ENCODE measurements around the gene CRTAP.
"Not testable (repeated sequence)": the region's sequence is repeated elsewhere in the genome, so short reads cannot be mapped to it uniquely, and the experiment has no call there.

CRTAP gene

DNA sequence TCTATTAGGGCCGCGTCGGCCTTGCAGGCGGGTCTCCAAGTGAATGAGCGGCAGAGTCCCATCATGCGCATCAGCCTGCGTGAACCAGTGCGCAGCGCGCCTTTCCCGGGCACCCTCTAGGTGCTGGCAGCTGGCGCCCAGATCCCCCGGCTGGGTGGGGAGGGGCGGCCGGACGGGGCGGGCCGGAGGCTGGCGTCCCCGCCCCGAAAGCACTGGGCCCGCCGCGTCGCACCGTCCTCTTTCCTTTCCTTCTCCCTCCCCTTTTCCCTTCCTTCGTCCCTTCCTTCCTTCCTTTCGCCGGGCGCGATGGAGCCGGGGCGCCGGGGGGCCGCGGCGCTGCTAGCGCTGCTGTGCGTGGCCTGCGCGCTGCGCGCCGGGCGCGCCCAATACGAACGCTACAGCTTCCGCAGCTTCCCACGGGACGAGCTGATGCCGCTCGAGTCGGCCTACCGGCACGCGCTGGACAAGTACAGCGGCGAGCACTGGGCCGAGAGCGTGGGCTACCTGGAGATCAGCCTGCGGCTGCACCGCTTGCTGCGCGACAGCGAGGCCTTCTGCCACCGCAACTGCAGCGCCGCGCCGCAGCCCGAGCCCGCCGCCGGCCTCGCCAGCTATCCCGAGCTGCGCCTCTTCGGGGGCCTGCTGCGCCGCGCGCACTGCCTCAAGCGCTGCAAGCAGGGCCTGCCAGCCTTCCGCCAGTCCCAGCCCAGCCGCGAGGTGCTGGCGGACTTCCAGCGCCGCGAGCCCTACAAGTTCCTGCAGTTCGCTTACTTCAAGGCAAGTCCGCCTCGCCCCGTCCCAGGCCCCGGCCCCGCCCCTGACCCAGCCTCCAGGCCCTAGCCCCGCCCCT lies at the start of gene CRTAP:
TSS of gene CRTAP (plus strand) at position 243 of the 850 bp plus-strand sequence. CDS start at position 307, 64 bp downstream.
- peak; percentile 47 to 79 (median 60) for DNase-seq

DNA sequence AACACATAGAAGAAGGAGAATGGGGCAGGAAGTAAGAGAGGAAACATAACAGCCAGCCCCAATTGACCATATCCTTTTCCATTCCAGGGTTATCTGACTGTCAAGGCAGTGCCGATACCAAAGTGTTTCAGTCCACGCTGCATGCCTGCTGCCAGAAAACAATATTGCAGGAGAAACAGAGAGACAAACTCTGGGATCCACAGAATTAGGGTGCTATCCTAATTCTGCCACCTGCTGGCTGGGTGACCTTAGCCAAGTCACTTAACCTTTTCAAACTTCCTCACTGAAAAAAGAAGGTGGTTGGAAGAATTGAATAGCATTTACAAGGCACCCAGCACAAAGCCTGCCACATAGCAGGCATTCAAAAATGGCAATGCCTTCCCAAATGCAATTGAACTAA lies 48.9 kb upstream of the CRTAP start:
- no peak for DNase-seq

- no peak for DNase-seq
Observed at GRCh38 chr3:33067484-33067883, 46.3 kb upstream of the CRTAP start.

GRCh38 chr3:33069862-33070261 lies 44.0 kb upstream of the CRTAP start:
- not testable (repeated sequence) for DNase-seq

DNA sequence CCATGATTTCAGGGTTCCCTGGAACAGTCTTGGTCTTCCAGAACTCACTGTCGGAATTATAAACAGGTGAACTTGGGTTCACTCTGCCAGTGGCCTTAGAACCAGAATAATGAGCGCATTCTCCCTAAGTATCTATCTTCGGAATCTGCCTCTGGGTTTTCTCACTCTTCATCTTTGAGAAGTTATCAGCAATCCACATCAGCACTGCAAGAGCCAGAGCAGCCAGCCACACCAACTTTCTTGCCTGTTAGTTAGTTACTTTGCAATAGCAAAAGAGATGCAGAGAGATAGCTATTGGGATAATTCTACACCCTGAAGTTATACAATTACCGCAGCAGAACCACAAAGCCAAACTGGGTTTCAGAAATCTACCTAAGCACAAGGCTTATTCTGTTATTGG lies 42.6 kb upstream of the CRTAP start:
- no peak for DNase-seq

DNA sequence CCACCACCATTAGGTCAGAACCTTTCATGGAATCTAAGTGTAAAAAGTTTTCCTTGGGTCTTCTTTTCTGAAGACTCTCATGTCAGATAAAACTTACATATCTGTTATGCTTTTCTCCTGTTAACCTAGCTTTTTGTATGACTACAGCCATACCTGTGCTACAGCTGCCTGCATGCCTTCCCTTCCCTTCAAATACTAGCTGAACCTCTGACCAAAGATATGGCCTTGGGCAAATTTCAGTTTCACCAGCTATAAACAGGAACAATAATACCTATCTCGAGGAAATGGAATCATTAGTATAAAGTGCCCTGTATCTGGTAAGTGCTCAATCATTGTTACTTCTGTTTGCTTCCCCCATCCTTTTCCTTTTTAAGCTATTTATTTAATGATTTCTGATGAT lies 41.9 kb upstream of the CRTAP start:
- DNase-seq = no peak

GRCh38 chr3:33074217-33075067 lies 39.4 kb upstream of the CRTAP start:
- DNase-seq = peak; percentile 32 to 53 (median 43)

- DNase-seq = no peak
Observed at GRCh38 chr3:33075995-33076394, 37.8 kb upstream of the CRTAP start.

DNA sequence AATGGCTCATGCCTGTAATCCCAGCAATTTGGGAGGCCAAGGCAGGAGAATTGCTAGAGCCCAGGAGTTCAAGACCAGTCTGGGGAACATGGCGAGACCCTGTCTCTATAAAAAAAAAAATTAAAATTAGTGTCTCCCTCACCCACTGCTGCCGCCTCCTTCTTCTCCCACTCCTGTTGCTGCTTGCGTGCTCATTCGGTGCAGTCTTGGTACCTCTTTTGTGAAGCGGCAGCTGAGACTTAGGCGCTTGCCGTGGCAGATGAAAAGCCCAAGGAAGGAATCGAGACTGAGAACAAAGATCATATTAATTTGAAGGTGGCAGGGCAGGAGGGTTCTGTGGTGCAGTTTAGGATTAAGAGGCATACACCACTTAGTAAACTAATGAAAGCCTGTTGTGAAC lies 36.9 kb upstream of the CRTAP start:
- DNase-seq = no peak

DNA sequence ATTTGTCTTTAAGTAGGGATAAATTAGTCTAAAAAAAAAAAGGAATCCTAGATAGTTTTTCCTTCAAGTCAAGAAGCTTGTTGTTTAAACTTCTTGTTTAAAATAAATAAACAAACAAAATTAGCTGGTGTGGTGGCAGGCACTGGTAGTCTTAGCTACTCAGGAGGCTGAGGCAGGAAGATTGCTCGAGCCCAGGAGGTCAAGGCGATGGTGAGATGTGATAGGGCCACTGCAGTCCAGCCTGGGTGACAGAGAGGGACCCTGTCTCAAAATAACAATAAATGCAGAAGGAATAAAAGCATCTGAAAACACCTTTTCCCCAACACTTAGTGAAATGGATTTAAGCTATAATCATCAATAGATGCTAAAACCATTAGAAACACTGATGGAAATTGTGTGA lies 35.8 kb upstream of the CRTAP start:
- DNase-seq = no peak

DNA sequence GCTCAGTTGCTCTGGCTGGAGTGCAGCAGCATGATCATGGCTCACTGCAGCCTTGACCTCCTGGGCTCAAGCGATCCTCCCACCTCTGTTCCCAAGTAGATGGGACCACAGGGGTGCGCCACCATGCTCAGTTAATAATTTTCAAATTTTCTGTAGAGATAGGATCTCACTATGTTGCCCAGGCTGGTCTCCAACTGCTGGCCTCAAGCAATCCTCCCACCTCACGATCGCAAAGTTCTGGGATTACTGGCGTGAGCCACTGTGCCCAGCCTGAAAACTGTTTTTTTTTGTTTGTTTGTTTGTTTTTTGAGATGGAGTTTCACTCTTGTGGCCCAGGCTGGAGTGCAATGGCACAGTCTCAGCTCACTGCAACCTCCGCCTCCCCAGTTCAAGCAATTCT lies 34.0 kb upstream of the CRTAP start:
- not testable (repeated sequence) for DNase-seq

- no peak for DNase-seq
Observed at GRCh38 chr3:33081812-33082211, 32.0 kb upstream of the CRTAP start.

DNA sequence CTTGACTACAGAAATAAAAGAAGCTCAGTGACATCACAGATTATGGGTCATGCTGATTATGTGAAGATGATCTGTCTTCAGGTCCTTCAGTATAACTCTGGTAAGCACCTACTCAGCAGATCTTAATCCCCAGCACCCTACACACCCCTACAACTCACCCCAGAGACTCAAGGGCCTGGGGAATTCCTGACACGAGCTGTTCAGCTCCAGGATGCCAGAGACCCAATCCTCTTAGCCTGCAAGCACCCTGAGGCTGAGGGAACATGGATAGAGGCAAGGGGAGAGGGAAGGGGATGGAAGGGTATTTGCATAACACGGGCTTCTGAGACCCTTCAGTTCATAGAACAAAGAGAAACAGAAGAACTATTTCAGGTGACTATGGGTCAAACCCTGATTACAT lies 29.9 kb upstream of the CRTAP start:
- DNase-seq = no peak

DNA sequence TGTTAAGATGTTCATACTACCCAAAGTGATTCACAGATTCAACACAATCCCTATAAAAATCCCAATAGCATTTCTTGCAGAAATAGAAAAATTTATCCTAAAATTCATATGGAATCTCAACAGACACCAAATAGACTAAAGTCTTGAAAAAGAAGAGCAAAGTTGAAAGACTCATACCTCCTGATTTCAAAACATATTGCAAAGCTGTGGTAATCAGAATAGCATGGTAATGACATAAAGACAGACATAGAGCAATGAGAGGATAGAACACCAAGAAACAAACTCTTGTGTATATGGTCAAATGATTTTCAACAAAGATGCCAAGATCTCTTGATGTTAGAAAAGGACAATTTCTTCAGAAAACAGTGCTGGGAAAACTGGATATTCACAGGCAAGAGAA lies 25.1 kb upstream of the CRTAP start:
- DNase-seq = no peak

DNA sequence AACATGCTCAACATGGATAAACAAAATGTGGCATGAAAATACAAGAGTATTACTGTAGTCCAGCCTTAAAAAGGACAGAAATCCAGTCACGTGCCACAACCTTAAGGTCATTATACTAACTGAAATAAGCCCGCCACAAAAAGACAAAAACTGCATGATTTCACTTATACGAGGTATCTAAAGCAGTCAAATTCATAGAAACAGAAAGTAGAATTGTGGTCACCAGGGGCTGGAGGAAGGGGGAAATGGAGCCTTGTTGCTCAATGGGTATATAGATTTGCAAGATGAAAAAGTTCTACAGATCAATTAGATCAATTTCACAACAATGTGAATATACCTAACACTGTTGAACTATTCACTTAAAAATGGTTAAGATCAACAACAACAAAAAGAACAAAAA lies 24.3 kb upstream of the CRTAP start:
- DNase-seq = no peak

- no peak for DNase-seq
Observed at GRCh38 chr3:33091746-33092145, 22.1 kb upstream of the CRTAP start.

DNA sequence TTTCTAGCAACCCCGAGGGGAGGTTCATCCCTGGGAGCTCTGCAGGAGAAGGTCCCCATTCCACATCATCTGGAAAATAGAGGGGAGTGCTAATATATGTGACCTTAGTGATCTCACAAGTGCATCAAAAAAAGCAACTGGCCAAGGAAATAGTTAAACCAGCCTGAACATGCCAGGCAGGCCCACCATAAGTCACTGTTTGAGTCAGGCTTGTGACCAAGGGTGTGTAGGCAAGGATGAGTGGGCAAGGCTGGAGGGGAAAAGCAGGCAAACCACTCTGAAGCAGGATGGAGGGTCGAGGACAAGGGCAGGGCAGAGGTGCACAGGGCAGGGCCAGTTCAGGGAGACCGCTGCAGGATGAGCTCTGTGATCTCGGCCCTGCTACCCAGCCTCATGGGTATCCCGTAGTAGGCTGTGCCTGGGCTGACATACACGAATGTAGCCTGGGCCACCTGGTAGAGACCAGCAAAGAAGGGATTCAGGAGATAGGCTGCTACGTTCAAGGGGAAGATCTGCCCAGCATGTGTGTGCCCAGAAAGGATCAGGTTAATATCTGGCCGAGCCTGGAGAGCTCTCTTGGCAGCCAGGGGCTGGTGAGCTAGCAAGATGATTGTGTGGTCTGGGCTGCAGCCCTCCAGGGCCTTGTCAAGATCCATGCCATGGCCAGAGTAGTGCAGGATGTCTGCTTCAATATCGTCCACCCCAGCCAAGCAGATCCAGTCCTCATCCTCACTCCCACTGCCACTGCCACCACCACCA lies 21.1 kb upstream of the CRTAP start:
- no peak for DNase-seq

GRCh38 chr3:33093847-33094246 lies 20.0 kb upstream of the CRTAP start:
- no peak for DNase-seq

- no peak for DNase-seq
Observed at GRCh38 chr3:33095436-33095835, 18.4 kb upstream of the CRTAP start.

DNA sequence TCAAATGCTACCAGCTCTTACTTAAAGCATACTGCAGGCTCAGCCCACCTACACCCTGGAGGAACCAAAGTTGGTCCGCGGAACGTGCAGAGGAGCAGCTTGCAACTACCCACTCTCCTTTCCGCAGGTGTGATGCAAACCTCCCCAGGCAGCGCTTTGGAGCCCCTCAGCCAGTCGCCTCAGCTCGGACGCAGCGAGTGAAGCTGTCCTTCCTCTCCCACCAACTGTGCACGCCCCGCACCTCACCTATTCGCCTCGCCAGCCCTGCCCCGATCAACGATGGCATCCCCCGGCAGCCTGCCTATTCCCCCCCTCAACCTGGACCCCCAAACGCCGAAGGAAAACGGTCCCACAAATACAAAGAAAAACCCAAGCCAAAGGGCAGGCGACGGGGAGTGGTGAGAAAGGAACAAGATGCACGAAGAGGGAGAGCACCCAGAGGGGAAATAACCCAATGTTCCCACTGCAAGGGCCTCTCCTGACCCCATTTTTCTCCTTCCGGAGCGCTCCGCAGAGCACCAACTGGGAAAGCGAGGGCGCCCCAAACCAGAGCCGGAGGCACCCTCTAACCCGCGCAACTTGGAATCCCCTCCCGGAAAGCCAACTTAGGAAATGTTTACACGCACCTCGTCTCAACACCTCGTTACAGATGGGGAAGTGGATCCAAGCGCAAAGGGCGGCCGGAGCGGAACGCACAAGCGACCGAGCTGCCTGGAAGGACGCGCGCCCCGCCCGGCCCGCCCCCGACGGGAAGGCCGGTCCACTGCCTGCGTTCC lies 17.5 kb upstream of the CRTAP start:
- peak in 2 of 4 experiments; percentile 33 to 44 for DNase-seq

GRCh38 chr3:33099109-33099645 lies 14.6 kb upstream of the CRTAP start:
- DNase-seq = no peak

- DNase-seq = no peak
Observed at GRCh38 chr3:33099701-33100100, 14.1 kb upstream of the CRTAP start.

Measured in activated naive CD4-positive, alpha-beta T cell (primary cell).